HepG2 (cell line): ENCODE results near the gene ZNF512B. TPM values are rescaled to one million over a fixed set of nuclear protein-coding genes. Genes with fewer than 3 reads are reported as not detected.

Experiments used
- BHLHE40 ChIP-seq: IDR thresholded peaks from 2 replicates; pipeline ENCODE4 v1.6.1; 2011; ENCODE audit warnings: low read length, improper control_type of control experiment
- EHMT2 ChIP-seq: fragments of 200-600 bp; sonication (generic); IDR thresholded peaks from 2 replicates; pipeline ENCODE4 v1.7.0; 2017; ENCODE audit warnings: antibody characterized with exemption, low read depth, low read length, borderline replicate concordance
- MAFF ChIP-seq: IDR thresholded peaks from 2 replicates; pipeline ENCODE4 v1.6.1; 2011; ENCODE audit warnings: low read depth, low read length, improper control_type of control experiment
- MIXL1 ChIP-seq: IDR thresholded peaks from 2 replicates; pipeline ENCODE4 v1.6.1; 2016
- REPIN1 ChIP-seq: sonication (generic); formaldehyde crosslinking; IDR thresholded peaks from 2 replicates; pipeline ENCODE4 v1.8.0; 2022; ENCODE audit warnings: missing genetic modification reagents, low read depth, mild to moderate bottlenecking, borderline replicate concordance
- SALL1 ChIP-seq: sonication (generic); formaldehyde crosslinking; IDR thresholded peaks from 2 replicates; pipeline ENCODE4 v1.8.0; 2022; ENCODE audit warnings: mild to moderate bottlenecking, missing genetic modification reagents
- SIN3B ChIP-seq: fragments of 150-350 bp; IDR thresholded peaks from 2 replicates; pipeline ENCODE4 v1.6.1; 2014; ENCODE audit warnings: low read length
- TARDBP ChIP-seq: sonication (generic); formaldehyde crosslinking; IDR thresholded peaks from 2 replicates; pipeline ENCODE4 v1.8.0; 2022; ENCODE audit warnings: mild to moderate bottlenecking, missing genetic modification reagents
- TBX2 ChIP-seq: sonication (generic); formaldehyde crosslinking; IDR thresholded peaks from 2 replicates; pipeline ENCODE4 v1.5.0; 2020; ENCODE audit warnings: missing genetic modification reagents, mild to moderate bottlenecking, borderline replicate concordance
- THAP11 ChIP-seq: IDR thresholded peaks from 2 replicates; pipeline ENCODE4 v1.6.1; 2016; ENCODE audit warnings: missing biosample characterization, missing genetic modification reagents
- ZBTB34 ChIP-seq: sonication (generic); formaldehyde crosslinking; IDR thresholded peaks from 2 replicates; pipeline ENCODE4 v1.8.0; 2022; ENCODE audit warnings: mild to moderate bottlenecking, missing genetic modification reagents
- ZHX2 ChIP-seq, 2 experiments: sonication (generic) in 1 of 2; formaldehyde crosslinking in 1 of 2; IDR thresholded peaks; 2 replicates each; pipeline versions ENCODE4 v1.6.1 to v1.9.0; 2014 to 2022; ENCODE audit warnings: antibody characterized with exemption in 1 of 2, borderline replicate concordance in 1 of 2, inconsistent platforms in 1 of 2, low read depth in 1 of 2, missing genetic modification reagents in 1 of 2
- ZNF33A ChIP-seq: sonication (generic); formaldehyde crosslinking; IDR thresholded peaks from 2 replicates; pipeline ENCODE4 v1.5.1; 2020; ENCODE audit warnings: missing genetic modification reagents, mild to moderate bottlenecking, moderate library complexity, borderline replicate concordance
- ZNF766 ChIP-seq: sonication (generic); formaldehyde crosslinking; IDR thresholded peaks from 2 replicates; pipeline ENCODE4 v1.5.0; 2020; ENCODE audit warnings: missing genetic modification reagents, borderline replicate concordance
- ZSCAN20 ChIP-seq: sonication (generic); formaldehyde crosslinking; IDR thresholded peaks from 2 replicates; pipeline ENCODE4 v1.4.0; 2020; ENCODE audit warnings: missing genetic modification reagents, mild to moderate bottlenecking, borderline replicate concordance
- polyA plus RNA-seq, 8 experiments: library from polyadenylated mRNA; depleted of rRNA in 3 of 8; stranded (reverse) in 7 of 8; unstranded in 1 of 8; fragments of >200 nt; fragmentation: Illumina TruSeq in 4 of 8; extraction: Trizol in 4 of 8; gene quantifications; 2 replicates each; pipeline versions ENCODE4 v1.2.1 to v1.2.3, GENCODE V29; 2011 to 2016; ENCODE audit warnings: low read depth in 4 of 8, missing spikeins in 1 of 8, mixed read lengths in 1 of 8; ENCODE audit not compliant: insufficient read depth in 1 of 8
- total RNA-seq, 5 experiments: library from RNA; depleted of rRNA; stranded (reverse); fragments of >200 nt; fragmentation: Illumina TruSeq; extraction: Trizol; gene quantifications; 2 replicates each; pipeline ENCODE4 v1.2.3, GENCODE V29; 2016; ENCODE audit warnings: low read depth in 1 of 5
- TF ChIP-seq, protein P1 (sequence below): sonication (generic); formaldehyde crosslinking; IDR thresholded peaks from 2 replicates; pipeline ENCODE4 v1.4.0; 2020; ENCODE audit warnings: mild to moderate bottlenecking, missing genetic modification reagents, borderline replicate concordance

ZNF512B gene
- total and polyA plus RNA-seq, 2 of the 13 experiments (the other 11 are each of a cell fraction or from before 2014, with no cell fraction given): 11.5 to 30.6 TPM

GRCh38 chr20:63968928-63969760, 586 bp downstream of the ZNF512B start (continued):
- TF ChIP-seq ZBTB34 (0 out of 2 replicates have a peak, but pooled peaks have one; percentile 34), REPIN1 (CRISPR knock-in tag) (peak; percentile 53; the same call in 1 of the 2 replicates), ZSCAN20 (0 out of 2 replicates have a peak, but pooled peaks have one; percentile 48), THAP11 (peak; percentile 85), ZNF33A (CRISPR knock-in tag) (no peak), TBX2 (CRISPR knock-in tag) (peak; percentile 83), SALL1 (CRISPR knock-in tag) (peak; percentile 85), SIN3B (peak; percentile 49; the same call in 1 of the 2 replicates), ZNF766 (peak; percentile 71; the same call in 1 of the 2 replicates), TARDBP (peak; percentile 86), MAFF (no peak), EHMT2 (no peak), BHLHE40 (no peak), MIXL1 (peak; percentile 24; the same call in 1 of the 2 replicates), ZHX2 (IDR thresholded peaks at IDR 0.05; ENCODE audit: low read depth) (peak; percentile 46; the same call in 1 of the 2 replicates), ZHX2 (CRISPR knock-in tag; IDR thresholded peaks at IDR 0.05; ENCODE audit: borderline replicate concordance) (0 out of 2 replicates have a peak, but pooled peaks have one; percentile 44)
- TF ChIP-seq, protein P1, sequence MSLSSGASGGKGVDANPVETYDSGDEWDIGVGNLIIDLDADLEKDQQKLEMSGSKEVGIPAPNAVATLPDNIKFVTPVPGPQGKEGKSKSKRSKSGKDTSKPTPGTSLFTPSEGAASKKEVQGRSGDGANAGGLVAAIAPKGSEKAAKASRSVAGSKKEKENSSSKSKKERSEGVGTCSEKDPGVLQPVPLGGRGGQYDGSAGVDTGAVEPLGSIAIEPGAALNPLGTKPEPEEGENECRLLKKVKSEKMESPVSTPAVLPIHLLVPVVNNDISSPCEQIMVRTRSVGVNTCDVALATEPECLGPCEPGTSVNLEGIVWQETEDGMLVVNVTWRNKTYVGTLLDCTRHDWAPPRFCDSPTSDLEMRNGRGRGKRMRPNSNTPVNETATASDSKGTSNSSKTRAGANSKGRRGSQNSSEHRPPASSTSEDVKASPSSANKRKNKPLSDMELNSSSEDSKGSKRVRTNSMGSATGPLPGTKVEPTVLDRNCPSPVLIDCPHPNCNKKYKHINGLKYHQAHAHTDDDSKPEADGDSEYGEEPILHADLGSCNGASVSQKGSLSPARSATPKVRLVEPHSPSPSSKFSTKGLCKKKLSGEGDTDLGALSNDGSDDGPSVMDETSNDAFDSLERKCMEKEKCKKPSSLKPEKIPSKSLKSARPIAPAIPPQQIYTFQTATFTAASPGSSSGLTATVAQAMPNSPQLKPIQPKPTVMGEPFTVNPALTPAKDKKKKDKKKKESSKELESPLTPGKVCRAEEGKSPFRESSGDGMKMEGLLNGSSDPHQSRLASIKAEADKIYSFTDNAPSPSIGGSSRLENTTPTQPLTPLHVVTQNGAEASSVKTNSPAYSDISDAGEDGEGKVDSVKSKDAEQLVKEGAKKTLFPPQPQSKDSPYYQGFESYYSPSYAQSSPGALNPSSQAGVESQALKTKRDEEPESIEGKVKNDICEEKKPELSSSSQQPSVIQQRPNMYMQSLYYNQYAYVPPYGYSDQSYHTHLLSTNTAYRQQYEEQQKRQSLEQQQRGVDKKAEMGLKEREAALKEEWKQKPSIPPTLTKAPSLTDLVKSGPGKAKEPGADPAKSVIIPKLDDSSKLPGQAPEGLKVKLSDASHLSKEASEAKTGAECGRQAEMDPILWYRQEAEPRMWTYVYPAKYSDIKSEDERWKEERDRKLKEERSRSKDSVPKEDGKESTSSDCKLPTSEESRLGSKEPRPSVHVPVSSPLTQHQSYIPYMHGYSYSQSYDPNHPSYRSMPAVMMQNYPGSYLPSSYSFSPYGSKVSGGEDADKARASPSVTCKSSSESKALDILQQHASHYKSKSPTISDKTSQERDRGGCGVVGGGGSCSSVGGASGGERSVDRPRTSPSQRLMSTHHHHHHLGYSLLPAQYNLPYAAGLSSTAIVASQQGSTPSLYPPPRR (CRISPR knock-in tag): peak; percentile 74; the same call in 1 of the 2 replicates
